ENCODE measurements around the gene LRP8.

GRCh38 chr1:53376742-53377437 is 49.0 kb upstream of the LRP8 start:
- TF ChIP-seq CTCF (IDR thresholded peaks at IDR 0.05 in 4 of 5, conservative IDR thresholded peaks at IDR 0.05 in 1 of 5) (no peak), POLR2A (IDR thresholded peaks at IDR 0.05) (no peak)
